HG03565 (cell line): ENCODE data around the gene CIAPIN1.

Experiments used
- ATAC-seq: cut with Tn5 transposase; IDR thresholded peaks from one replicate; pipeline ENCODE4 v1.9.1; 2021; ENCODE audit warnings: mild to moderate bottlenecking, moderate library complexity; ENCODE audit not compliant: unreplicated experiment

The CIAPIN1 gene

DNA sequence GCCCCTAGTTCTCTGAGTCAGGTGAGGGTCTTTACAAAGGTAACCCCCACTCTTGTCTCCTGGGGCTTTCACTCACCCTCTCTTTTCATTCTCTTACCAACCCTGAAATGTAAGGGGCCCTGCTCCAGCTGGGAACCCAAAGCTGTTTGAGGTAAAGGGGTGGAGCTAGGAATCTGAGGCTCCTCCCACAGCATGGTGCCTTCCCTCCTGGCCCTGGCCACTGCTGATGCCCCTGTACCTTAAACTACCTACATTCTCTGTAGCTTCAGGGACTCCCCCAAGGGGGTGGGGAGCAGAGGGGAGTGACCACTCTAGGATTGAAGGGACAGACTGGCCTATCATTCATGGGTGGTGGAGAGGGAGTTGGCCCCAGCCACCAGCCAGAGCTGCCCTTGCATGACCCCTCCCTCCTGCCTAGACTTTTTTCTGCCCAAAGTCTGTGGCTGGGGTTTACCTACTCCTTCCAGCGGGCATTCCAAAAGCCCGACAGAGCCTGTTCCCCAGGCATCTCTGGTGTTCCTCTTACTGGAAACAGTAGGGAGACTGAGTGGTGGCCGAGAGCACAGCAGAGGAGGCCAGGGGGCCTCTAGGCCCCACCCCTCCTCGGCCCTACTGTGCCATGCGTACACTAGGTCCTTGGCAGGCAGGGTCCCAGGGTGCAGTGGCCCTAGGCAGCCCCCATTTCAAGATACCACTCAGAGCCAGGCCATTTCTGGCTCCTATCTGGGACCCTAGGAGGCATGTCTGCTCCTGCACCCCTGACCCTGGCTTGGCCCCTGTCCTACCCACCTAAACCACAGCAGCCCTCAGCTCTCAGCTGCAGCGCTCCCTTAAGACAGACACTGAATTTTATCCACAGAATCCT, 29.6 kb upstream of the CIAPIN1 start:
- no peak for ATAC-seq

DNA sequence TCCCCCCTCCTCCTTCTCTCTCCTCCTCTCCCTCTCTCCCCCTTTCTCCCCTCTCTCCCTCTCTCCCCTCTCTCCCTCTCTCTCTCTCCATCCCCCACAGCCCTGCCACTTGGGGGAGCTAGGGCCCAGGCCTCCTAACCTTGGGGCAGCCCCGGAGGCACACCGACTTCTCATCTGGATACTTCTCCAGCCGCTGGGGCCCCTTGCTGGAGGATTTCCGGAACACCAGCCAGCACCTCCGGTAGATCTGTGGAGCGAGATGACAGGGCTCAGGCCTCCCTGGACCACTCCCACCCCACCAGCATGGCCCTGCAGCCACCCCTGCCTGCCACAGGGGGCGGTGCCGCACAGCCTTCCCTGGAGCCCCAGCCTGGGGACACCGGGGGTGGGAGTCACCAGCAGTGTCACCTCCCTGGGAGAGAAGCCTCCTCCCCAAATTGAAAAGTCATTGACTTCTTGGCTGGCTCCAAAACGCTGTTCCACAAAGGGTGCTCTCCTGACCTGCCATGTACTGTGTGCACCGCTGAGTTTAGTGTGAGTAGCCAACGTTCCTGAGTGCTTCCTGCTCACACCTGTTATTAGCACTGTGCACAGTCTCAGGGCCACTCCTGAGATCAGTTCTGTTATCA, 28.6 kb upstream of the CIAPIN1 start:
- peak; percentile 91 for ATAC-seq

DNA sequence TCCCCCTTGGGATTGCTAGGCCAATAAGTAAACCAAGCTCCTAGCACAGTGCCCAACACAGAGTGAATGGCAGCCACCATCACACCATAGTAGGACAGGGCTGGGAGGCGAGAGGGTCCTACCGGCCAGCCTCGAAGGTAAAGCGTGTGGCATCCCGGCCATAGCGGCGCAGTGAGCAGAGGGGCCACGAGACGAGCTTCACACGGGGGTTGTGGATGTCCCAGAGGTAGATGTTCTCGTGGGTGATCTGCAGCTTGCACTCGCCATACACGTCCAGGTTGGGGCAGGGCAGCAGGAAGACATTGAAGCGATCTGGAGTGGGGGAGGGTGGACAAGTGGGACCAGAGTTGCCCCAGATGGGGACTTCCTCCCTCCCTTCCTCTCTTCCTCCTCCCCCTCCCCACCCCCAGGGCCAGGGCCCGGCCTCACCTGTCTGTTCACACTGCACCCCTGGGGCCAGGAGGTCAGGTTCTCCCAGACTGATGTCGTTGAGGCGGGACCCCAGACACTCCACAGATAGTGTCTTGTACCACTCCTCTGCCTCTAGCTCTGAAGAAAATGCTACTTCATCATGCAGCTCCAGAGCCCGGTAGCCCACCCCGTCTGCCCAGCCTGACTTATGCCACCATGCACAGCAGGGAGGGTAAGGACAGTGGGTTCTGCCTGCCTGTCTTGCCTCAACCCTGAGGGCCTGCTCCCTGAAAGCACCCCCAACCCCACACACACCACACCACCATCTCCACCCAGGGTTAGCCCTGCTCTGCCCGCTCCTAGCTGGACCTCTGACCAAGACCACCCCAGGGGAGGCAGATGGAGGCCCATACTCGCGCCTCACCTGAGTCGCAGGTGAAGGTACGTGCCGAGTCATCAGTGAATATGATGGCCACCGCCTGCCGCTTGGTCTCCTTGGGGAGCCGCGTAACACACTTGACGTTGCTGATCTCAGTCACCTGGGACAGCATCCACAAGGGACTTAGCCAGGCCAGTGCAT, 27.8 kb upstream of the CIAPIN1 start:
- no peak for ATAC-seq

DNA sequence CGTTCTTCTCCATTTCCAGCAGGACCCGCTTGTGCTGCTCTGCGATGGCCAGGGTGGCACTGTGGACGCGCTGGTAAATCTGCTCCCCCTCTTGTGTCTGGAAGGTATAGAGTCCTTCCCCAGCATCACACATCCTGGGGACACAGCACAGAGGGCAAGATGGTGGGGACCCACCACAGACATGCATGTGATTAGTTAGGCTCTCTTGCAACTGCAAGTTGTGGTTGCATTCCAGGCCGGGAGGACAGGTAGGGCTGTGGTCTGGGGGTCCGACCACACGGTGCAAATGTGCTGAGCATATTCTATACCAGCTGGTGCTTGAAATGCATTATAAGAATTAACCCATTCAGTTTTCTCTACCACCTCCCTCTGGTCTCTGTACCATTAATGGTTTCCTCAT, 26.7 kb upstream of the CIAPIN1 start:
- no peak for ATAC-seq

DNA sequence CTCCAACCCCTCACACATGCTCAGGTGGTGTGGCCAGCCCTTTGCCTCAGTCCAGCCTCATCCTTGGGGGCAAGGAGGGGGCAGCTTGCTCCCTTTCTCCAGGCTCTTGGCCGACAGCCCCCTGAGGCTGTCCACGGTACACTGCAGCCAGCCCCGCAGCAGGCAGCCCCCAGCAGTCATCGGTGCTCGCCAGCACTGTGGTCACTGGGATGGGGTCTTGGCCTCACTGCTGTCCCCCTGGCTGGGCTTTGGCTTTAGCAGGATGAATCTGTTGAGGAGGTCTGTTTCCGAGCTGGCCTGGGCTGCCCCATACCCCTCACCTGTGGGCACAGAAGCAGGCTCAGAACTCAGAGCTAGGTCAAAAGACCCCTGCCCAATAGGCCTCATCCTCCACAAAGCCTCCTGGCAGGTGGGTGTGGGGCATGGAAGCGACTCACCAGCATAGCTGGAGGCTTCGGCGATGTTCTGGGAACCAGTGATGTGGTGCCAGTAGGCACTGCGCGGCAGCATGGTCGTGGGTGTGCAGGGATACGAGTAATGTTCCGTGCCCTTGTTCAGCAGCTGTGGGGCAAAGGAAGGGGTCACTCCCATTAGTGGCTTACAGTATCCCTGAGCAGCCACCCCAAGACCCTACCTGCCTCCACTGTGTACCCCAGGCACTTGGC, 26.1 kb upstream of the CIAPIN1 start:
- no peak for ATAC-seq

DNA sequence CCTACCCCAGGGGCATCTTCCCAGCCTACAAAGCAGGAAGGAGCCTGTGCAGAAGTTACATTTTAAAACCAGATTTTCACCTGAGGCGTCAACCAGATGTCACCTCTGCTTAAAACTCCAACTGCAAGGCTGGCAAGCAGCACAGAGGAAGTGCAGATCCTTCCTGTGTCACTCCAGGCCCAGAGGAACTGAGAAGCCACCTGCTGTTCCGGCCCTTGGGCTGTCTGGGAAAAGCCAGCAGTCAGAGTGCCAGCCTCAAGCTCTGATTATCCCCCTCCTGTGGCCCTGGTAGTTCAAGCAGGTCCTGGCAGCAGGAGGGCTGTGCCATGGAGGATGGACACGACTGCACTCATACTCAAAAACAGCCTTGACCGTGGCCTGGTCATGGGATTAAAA, 25.5 kb upstream of the CIAPIN1 start:
- no peak for ATAC-seq

DNA sequence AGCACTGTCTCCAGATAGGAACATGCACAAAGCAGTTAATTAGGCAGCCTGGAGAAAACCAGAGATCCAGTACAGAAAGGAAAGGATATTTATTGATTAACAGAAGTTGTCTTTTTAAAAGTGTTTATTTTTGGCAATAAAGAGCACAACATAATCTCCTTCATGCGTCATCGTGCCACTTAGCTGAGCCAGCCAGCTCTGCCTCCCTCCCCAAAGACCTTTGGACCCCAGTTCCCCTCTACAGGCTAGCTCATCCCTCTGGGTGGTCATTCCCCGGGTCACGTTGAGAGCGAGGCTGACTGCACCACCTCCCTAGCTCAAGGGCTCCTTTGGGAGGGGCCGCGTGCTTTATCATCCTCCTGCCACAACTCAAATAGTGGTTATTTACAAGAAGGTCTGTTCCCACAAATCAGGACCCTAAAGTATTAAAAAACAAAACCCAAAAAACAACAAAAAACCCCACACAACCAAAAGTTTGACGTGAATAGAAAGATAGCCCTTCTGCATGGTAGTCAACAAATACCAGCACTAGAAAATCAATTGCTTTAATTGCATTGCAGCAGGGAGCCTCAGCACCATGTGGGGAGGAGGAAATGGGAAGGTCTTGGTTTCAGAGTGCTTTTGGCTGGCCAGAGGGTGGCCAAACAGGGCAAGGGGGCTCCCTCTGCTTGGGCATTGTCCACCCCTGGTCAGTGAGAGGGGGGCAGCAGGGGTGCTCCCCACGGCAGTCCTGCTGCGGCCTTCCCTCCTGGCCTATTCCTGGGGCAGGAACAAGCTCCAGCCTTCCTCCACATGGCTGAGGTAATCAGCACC, 24.9 kb upstream of the CIAPIN1 start:
- no peak for ATAC-seq

DNA sequence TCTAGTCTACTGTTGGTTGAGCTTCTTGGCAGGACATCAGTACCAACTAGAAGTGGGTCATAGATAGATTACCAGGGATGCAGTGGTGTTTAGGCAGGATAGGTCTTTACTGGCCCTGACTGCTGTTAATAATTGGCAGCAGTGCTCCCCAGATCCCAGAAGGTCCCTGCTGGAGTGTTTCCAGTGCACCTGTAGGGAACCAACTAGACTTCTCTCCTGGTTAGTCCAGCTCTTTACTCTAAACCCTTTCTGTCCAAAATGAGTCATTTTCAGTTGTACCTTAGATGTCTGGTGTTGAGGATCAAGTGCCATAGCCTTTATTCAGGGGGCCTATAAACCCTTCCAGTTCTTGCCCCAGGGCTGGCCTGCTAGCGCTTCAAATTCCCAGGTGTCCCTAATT, 24.0 kb upstream of the CIAPIN1 start:
- no peak for ATAC-seq

DNA sequence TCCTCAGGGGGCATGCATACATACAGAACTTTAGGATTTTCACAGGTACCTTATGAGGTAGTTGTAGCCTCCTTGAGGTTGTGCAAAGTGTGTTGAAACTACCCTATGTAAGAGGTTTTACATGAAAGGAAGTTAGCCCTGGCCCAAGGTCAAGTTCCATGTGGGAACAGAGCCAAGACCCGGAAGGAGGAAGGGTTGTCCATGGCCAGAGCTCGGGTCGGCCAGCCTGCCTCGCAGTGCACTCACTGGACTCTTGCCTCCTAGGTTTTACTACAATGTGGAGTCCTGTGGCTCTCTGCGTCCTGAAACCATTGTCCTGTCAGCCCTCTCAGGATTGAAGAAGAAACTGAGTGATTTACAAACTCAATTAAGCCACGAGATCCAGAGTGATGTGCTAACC, 23.5 kb upstream of the CIAPIN1 start:
- no peak for ATAC-seq

DNA sequence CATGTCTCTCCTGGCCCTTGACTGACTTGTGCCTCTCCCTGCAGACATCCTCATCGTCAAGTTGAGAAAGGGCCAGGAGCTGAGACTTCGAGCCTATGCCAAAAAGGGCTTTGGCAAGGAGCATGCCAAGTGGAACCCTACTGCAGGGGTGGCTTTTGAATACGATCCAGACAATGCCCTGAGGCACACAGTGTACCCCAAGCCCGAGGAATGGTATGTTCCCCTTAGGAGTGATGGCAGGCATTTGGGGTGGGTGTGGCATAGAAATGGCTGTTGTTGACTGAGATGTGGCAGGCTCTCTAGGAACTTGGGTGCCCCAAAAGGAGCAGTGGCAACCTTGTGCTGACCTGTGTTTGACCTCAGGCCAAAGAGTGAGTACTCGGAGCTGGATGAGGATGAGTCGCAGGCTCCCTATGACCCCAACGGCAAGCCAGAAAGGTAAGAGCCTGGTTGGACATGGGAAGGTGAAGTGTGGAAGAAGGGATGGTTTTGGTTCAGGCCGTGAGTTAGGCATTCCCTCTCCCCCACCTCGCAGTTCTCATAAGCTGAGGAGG, 22.8 kb upstream of the CIAPIN1 start:
- ATAC-seq, result no peak

DNA sequence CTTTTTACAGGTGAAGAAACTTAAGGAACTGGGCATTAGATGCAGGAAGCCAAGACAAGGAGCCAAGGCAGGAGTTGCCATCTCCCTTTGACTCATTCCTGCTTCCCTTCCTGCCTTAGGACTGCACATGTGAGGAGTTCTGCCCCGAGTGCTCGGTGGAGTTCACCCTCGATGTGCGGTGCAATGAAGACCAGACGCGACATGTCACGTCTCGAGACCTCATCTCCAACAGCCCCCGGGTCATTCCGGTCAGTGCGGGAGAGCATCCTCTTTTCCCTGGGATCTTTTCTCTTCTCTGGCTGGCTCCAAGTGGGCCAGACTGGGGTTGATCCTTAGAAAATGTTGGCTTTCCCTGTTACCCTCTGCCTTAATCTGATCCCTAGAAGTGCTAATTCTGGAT, 21.9 kb upstream of the CIAPIN1 start:
- ATAC-seq, result no peak

DNA sequence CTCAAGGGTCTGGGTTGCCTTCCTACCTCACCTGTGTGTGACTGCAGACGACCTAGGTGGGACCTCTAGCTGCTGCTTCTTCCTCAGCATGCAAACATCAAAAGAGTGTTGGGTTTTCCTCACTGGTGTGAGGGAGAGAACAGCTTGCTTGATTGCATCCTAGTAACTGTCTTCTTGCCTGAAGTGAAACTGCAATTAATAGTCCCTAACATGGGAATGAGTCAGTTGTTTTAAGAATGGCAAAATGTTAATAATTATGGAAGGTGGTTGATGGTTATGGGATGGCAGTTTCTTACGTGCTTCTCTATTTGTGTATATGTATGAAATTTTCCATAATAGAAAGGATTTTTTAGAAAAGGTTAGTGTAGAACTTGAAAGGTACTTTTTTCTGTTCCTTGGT, 21.2 kb upstream of the CIAPIN1 start:
- no peak for ATAC-seq

DNA sequence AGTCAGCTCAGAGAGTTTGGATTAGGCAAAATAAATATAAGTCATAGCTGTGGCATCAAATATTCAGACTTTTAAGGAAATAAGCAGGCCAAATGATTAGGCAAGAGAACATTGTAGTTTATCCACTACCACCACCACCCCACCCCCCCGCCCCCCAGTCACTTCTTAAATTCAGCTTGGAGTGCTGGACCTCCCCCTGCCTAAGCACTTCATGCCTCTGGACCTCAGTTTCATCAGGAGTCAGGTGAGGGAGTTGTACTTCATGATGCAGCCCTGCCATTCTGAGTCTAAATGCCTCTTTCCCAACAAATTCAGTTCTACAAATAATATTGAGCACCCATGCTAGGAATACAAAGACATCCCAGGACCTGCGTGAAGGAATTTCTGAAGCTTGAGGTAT, 17.3 kb upstream of the CIAPIN1 start:
- ATAC-seq, result no peak

DNA sequence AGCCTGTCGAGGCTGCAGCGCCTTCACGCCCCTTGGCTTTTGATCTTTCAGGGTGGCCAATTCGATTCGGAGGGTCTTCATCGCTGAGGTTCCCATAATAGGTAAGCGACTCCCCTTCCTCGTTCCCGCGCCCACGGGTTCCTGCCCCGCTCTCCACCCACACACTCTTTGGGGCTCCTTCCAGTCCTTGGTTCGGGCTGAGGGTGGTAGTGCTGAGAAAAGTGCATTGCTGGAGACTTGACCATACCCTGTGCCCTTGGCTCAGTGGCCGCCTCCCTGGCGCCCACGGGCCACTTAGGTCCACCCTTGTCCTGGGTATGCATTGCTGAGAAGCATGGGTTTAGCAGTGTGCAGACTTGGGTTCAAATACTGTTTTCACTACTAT, 15.8 kb upstream of the CIAPIN1 start:
- no peak for ATAC-seq

DNA sequence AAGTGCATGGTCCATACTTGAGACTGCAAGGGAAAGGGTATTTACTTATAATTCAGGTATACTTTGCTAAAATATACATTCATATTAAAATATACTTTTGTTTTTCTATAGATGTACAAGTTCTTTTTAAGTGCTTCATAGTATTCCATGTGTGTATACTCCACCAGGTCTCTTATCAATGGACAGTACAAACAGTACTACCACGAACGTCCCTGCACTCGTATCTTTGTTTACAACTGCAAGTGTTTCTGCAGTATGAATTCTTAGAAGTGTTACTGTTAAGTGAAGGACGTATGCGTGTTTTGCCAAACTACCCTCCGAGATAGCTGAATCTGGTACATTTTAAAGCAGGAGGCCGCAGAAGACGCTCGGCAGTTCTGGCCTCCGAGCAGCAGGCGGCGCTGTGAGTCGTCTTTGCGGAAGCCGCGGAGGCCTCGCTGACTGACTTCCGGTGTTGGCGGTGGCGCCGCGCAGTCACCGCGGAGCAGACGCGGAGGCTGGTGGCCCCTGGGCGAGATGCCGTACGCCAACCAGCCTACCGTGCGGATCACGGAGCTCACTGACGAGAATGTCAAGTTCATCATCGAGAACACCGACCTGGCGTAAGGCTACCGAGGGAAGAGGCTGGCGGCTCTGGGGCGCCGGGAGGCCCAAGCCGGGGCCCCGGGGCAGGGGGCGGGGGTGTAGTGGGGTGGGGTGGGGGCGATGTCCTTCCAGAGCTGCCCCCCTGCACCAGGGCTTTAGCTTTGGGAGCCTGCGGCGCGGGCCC, 15.2 kb upstream of the CIAPIN1 start, which contains the start of gene POLR2C:
POLR2C (plus strand) TSS at position 471 of the 769 bp plus-strand sequence; CDS start at position 517, 46 bp downstream.
- ATAC-seq, result peak; percentile 89

DNA sequence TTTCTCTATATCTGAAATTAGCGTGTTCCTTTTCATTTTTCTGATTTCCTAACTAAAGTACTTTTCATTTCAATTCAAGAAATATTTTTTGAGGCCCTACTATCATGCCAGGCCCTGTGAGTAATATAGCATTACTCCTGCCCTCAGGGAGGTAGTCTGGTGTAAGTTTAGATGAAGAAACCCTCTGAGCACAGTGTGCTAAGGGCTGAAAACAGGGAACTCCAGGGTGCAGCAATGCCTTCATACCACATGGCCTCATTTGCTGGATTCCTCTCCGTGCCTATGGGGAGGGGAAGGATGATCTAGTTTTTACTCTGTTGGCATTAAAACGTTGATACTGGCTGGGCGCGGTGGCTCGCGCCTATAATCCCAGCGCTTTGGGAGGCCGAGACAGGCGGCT, 4.8 kb upstream of the CIAPIN1 start:
- no peak for ATAC-seq

DNA sequence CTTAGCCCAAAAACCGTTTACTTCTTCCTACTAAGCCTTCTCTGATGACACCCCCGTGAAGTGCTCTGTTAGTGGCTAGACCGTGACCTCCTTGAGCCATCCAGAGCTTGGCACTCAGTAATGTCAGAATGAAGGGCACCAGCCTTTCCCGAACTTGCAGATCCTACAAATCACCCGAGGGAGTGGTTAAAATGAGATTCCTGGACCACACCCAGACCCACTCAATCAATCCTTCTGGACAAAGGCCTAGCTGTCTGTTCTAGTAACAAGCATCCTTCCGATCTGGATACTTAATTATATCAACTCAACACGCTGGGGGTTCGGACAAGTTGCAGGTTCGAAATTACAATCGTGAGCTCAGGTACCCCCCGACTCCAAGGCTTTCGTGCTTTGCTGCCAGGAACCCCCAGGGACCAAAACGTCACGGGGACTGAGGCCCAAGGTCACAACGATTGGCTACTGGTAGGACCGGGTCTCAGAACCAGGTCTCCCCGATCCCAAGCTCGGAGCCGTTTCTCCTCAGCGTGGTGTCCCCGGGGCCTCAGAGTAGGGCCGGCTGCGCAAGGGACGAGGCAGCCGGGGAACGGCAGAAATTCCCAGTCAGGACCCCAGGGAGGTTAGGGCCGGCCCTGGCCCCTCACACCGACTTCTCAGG, 527 bp downstream of the CIAPIN1 start:
- ATAC-seq, result peak; percentile 21

DNA sequence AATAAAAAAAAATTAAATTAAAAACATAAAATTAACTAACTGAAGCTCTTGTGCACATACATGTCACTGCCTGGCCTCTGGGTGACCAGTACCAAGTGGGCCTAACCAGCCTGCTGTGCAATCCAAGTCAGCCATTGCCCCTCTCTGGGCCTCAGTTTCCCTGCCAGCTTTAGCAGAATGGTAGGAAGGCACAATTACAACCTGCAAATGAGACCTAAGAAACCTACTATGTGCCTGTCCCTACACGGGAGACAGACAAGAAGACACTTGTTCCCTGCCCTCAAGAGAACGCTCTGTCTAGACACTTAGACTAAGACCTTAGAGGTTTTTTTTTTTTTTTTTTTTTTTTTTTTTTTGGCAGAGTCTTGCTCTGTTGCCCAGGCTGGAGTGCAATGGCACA, 1.7 kb downstream of the CIAPIN1 start:
- ATAC-seq, result no peak
